ENCODE results near the gene EMP2. TPM values are rescaled to one million over a fixed set of nuclear protein-coding genes. Genes with fewer than 3 reads are reported as not detected.
"Not testable (repeated sequence)": the region's sequence is repeated elsewhere in the genome, so short reads cannot be mapped to it uniquely, and the experiment has no call there.

The EMP2 gene, protein sequence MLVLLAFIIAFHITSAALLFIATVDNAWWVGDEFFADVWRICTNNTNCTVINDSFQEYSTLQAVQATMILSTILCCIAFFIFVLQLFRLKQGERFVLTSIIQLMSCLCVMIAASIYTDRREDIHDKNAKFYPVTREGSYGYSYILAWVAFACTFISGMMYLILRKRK
- 20.1 TPM for polyA plus RNA-seq (2013, experiment 1 of 2; ENCODE audit: insufficient read length)
- 6.9 TPM for polyA plus RNA-seq (2013, experiment 2 of 2; ENCODE audit: insufficient read length)

GRCh38 chr16:10579965-10580882, at the start of gene EMP2:
Gene EMP2, minus strand, starts transcription at chr16:10580598. Its CDS starts 32,981 bp downstream, at chr16:10547617.
- DNase-seq, result peak; percentile 79

GRCh38 chr16:10629592-10629963, 49.2 kb upstream of the EMP2 start:
- DNase-seq, result no peak

- peak; percentile 16 for DNase-seq
These were observed 45.4 kb upstream of the EMP2 start for GRCh38 chr16:10625595-10626357.

DNA sequence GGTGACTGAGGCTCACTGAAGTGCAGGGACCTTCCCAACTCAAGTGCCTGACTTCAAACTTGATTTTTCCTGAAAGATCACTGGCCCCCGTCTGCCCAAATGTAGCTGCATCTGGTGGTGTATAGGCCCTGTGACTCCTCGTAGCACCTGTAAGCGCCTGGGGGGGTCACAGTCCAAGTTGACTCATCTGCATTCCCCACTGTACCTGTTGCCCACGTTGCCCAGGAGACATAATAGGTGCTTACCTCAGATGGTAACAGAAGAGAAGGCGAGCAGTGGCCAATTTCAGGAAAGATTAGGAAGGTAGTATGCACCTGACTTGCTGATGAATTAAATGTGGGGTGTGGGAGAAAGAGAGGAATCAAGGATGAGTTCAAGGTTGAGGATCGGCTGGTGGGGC, 44.1 kb upstream of the EMP2 start:
- no peak for DNase-seq

DNA sequence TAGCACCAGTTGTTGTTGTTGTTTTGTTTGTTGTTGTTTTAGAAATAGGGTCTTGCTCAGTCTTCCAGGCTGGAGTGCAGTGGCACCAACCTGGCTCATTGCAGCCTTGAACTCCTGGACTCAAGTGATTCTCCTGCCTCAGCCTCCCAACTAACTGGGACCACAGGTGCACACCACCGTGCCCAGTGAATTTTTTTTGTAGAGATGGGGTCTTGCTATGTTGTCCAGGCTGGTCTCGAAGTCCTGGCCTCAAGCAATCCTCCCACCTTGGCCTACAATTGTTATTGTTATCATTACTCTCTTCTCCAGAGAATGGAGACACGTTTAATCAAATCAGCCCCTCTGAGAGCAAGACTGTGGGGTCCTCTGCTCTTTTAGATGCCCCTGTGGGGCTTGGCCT, 42.7 kb upstream of the EMP2 start:
- no peak for DNase-seq

- DNase-seq, result no peak
These were observed 41.9 kb upstream of the EMP2 start for GRCh38 chr16:10622036-10622921.

- DNase-seq, result not testable (repeated sequence)
These were observed 41.0 kb upstream of the EMP2 start for GRCh38 chr16:10621216-10621949.

DNA sequence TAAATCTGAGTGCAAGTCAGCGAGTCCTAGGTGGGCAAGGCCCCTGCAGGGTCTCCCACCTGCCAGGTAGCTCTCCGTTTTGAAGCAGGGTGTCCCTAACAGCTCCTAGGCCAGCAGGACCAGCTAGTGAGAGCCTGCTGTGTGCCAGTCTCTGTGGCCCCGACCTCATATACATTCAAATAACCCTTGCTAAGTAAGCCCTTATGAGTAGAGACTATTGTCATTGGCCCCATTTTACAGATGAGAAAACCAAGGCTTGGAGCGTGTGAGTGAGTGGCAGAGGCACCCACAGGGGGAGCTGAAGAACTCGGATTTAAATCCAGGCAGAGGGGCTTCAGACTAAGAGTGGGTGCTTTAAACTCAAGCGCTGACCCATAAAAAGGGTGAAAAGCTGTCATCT, 39.7 kb upstream of the EMP2 start:
- DNase-seq, result no peak

DNA sequence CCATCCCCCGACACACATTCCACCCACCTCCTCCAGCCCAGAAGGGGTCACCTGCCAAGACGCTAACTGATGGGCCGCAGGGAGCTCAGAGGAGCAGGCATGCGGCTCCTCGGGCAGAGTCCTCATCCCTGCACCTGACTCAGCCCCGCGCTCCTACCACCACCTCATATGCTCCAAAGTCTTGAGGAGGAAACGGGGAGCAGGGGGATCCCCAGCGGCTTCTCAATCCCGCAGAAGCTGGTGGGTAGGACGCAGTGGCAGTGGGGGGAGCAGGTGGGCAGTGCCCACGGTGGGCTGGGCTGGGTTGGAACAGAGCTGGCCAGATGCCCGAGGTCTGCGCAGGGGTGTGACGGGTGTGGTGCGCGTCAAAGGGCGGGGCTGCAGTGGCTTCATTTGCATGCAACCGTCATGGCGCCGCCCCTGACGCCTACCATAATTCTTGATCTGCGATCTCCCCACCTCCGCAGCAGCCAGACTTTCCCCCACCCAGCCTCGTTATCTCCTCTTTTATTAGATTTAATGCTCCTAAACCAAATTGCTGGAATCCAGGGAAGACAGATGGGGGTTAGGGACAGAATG, 39.0 kb upstream of the EMP2 start:
- DNase-seq, result no peak

GRCh38 chr16:10618710-10619209, 38.4 kb upstream of the EMP2 start:
- no peak for DNase-seq

DNA sequence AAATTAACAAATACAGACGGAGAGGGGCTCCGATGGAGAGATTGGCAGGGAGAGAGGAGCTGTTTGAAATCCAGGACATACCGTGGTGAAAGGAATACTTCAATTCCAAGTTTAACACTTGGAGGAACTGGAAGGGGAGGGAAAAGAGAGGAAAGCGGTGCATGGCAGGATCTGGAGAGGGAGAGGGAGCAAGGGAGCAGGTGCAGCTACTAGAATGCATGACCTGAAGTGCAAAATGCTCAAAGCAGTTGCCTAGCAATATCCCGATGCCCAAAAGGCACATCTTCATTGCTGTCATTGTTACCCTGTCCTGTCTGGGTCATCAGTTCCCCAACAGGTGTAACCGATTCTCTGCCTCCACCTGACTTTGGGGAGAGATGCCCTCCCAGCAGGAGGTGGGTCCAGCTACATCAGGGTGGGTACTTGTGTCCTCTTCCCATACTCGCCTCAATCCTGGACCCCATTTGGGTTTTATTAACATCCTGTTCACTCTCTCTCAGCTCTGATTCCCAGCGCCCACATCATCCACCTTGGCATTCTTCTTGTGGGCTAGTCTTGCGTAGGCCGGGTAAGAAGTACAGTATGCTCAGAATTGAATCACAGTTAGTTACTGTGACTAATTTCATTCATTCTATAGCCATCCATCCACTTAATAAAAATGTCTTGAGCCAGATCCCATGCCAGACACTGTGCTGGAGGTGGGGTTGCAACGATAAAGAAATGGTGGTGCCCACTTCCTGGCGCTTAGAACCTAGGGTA, 37.4 kb upstream of the EMP2 start:
- no peak for DNase-seq

- DNase-seq, result peak; percentile 51
These were observed 36.6 kb upstream of the EMP2 start for GRCh38 chr16:10616756-10617640.

DNA sequence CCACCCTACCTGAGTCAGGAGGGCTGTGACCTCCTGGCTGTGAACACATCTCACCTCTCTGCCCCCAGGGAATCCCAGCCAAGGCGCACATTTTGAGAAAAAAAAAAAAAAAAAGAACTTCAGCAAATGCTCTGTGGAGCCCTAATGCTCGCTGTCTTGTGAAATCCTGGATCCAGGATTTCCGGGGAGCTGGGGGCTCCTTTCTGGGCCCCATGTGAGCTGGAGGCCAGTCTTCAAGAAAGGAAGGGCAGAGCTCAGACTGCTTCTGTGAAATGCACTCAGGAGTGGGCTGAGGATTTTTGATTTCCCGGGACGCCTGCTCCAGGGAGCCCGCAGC, 36.0 kb upstream of the EMP2 start:
- DNase-seq, result no peak

GRCh38 chr16:10614685-10615084, 34.3 kb upstream of the EMP2 start:
- DNase-seq, result no peak

- no peak for DNase-seq
These were observed 33.5 kb upstream of the EMP2 start for GRCh38 chr16:10613785-10614485.

DNA sequence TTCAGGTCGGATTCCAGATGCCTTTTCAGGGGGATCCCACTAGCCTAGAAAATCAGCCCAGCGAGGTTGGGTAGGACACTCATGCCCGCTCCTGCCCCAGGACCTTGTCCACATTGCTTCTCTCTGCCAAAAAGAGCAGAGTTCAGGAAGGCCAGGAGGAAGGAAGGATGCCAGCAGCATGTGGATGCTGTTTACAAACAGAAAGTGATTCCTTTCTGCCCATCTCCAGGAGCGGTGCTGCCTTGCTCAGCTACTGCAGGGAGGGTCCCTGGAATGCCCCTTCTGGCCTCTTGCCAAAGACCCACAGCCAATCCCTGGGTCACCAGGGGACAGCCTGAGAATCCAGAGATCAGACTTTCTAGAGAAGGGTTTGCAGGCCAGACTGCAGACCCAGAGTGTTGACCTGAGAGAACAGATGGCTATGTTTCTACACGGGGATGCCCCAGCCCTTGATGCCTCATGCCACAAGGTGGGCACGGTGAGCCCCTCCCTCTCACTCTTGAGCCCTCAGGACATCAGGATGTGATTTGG, 32.3 kb upstream of the EMP2 start:
- DNase-seq, result no peak

DNA sequence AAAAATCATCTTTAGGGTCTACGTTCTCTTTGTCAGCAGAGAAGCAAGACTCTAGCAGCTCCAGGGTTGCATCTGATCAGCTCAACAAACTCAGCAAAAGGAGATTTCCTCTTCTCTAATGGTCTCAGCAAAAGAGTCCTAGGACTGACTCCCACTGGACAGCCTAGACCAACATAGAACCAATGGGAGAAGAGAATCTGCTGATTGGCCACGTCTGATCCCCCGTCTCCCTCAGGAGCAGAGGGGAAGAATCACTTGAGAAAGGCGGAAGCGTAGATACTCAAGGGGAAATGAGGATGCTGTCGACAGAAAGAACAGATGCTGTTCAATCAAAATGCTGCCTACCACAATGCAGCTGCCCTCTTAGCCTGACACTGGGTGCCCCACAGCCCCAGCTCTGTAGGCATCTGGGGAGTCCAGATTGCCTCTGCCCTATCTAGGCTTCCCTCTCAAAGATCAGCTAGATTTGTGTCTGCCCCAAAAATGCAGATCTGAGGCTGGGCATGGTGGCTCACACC, 31.5 kb upstream of the EMP2 start:
- no peak for DNase-seq
